ENCODE results near the gene RERE.

Gene RERE

DNA sequence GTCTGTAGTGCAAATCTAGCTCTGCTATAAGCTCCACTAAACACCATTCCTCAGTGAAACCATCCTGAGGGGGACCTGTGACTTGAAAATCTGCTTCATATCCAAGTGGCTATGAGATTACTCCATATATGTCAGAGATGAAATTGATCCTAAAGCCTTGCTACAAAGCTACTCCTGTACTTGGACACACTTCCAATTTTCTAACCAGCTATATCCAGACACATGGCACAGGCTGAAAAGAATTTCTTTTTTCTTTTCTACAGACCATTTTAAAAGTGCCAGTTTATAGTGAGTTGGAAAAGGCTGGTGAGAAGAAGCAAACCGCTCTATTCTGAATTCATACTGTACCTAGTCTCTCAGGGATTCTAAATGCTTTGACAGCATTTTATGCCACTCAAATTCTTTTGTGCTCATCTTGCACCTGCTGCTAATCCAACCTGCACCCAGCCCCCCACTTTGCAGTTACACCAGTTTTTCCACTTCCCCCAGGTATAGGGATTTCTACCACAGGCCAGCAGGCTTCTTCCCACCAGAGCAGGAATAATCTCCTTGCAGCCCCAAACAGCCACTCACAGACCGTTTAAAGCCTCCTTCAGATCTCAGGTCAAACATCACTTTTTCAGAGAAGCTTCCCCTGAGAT, 112.5 kb downstream of the RERE start:
- Histone ChIP-seq H4K91ac (ENCODE audit: low read depth, low read length) (no peak overlapping the region), H2BK120ac (ENCODE audit: insufficient read depth, low read length, poor library complexity) (no peak overlapping the region), H3K4ac (ENCODE audit: low read depth, low read length) (no peak overlapping the region), H3K23ac (ENCODE audit: low read length) (no peak overlapping the region), H3K14ac (ENCODE audit: low read length) (no peak overlapping the region), H2BK5ac (ENCODE audit: low read depth, low read length, poor library complexity) (no peak overlapping the region), H3K27me3 (ENCODE audit: insufficient read depth, low read length) (no peaks in the 10 kb centered on the region), H3K18ac (ENCODE audit: low read length) (no peak overlapping the region), H3K4me3 (ENCODE audit: low read depth, low read length) (no peak overlapping the region), H2BK12ac (ENCODE audit: low read length) (no peak overlapping the region), H3K4me2 (ENCODE audit: low read length) (peak overlapping the region; percentile 32), H2AK5ac (ENCODE audit: low read length) (no peak overlapping the region), H3K9ac (ENCODE audit: low read length) (no peak overlapping the region), H2AFZ (ENCODE audit: insufficient read depth, low read length, poor library complexity) (no peak overlapping the region), H3K9me3 (ENCODE audit: insufficient read depth, low read depth, low read length) (no peaks in the 10 kb centered on the region), H3K27ac (ENCODE audit: low read depth, low read length) (peak overlapping the region; percentile 43), H4K8ac (ENCODE audit: low read depth, low read length) (no peak overlapping the region), H3K36me3 (ENCODE audit: control insufficient read depth in 1 of 2, insufficient read depth in 2 of 2, low read length in 2 of 2) (no peaks in the 10 kb centered on the region), H4K12ac (ENCODE audit: low read depth, low read length) (no peak overlapping the region), H3K79me2 (ENCODE audit: control insufficient read depth, insufficient read depth, low read length, poor library complexity) (peaks cover 9% of the 10 kb centered on the region), H3K79me1 (ENCODE audit: low read length) (peaks cover 14% of the 10 kb centered on the region), H3K4me1 (ENCODE audit: control insufficient read depth in 1 of 2, insufficient read depth in 2 of 2, low read length in 2 of 2) (peaks cover 16 to 17% of the 10 kb centered on the region in 2 experiments)
- DNase-seq: no peak
- WGBS (ENCODE audit: extremely low coverage, insufficient coverage, insufficient read length): no CpG with 5 or more reads among the region's 2 CpGs

DNA sequence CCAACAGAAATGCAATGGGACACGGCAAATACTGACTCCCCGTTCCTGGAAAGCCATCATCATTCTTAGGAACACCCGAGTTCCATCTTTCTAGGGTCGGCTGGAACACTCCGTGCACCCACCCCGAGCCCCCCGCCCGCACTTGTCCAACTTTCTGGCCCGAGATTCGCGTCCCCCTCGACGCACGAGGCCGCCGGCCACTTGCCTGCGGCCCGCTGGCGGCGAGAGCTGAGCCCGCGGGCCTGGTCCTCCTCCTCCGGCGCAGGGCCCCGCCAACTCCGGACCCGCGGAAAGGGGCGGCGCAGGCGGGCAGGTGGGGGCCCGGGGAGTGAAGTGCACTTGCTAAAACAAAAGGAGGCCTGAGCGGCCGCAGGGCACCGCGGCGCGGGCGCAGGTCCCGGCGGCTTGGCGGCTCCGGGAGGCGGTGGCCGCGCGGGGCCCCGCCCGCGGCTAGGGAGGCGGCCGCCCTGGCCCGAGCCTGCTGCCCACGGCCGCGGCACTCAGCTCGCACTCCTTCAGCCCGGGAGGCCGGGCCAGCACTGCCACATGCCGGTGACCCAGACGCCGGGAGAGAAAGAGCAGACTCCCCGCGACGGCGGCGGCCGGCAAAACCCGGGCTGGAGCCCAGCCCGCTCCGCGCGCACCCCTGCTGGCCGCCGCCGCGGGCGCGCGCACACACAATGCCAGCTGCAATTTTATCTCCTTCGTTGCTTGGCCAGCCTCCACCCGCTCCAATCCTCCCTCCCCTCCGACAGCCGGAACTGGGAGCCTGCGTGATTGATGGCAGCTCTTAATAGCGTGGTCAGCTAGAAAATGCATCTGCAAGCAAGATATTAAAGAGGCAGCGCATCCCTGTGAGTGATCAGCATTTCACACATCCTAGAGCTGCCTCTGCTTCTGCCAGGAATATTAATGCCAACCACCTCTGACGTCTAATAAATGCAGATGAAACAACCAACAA, 114.3 kb downstream of the RERE start:
- peak overlapping the region; percentile 97 for H3K18ac ChIP-seq (ENCODE audit: low read length)
- peak overlapping the region; percentile 92 for H4K12ac ChIP-seq (ENCODE audit: low read depth, low read length)
- H2BK12ac ChIP-seq (ENCODE audit: low read length): peak overlapping the region; percentile 73
- peak overlapping the region; percentile 97 for H3K27ac ChIP-seq (ENCODE audit: low read depth, low read length)
- peaks cover 12% of the 10 kb centered on the region for H3K79me1 ChIP-seq (ENCODE audit: low read length)
- peak overlapping the region; percentile 94 for H3K4ac ChIP-seq (ENCODE audit: low read depth, low read length)
- peaks cover 8% of the 10 kb centered on the region for H3K79me2 ChIP-seq (ENCODE audit: control insufficient read depth, insufficient read depth, low read length, poor library complexity)
- peak overlapping the region; percentile 76 for H3K4me3 ChIP-seq (ENCODE audit: low read depth, low read length)
- peak overlapping the region; percentile 18 for H3K9ac ChIP-seq (ENCODE audit: low read length)
- H3K14ac ChIP-seq (ENCODE audit: low read length): peak overlapping the region; percentile 94
- peak overlapping the region; percentile 96 for H4K8ac ChIP-seq (ENCODE audit: low read depth, low read length)
- H3K9me3 ChIP-seq (ENCODE audit: insufficient read depth, low read depth, low read length): no peaks in the 10 kb centered on the region
- DNase-seq: peak; percentile 92 to 94
- H2AFZ ChIP-seq (ENCODE audit: insufficient read depth, low read length, poor library complexity): peak overlapping the region; percentile 89
- no peaks in the 10 kb centered on the region for H3K27me3 ChIP-seq (ENCODE audit: insufficient read depth, low read length)
- H3K23ac ChIP-seq (ENCODE audit: low read length): no peak overlapping the region
- peak overlapping the region; percentile 99 for H2BK5ac ChIP-seq (ENCODE audit: low read depth, low read length, poor library complexity)
- H3K36me3 ChIP-seq (ENCODE audit: control insufficient read depth in 1 of 2, insufficient read depth in 2 of 2, low read length in 2 of 2): no peaks in the 10 kb centered on the region
- H4K91ac ChIP-seq (ENCODE audit: low read depth, low read length): peak overlapping the region; percentile 97
- no CpG with 5 or more reads among the region's 88 CpGs for WGBS (ENCODE audit: extremely low coverage, insufficient coverage, insufficient read length)
- H3K4me2 ChIP-seq (ENCODE audit: low read length): peak overlapping the region; percentile 76
- H2AK5ac ChIP-seq (ENCODE audit: low read length): peak overlapping the region; percentile 91
- H2BK120ac ChIP-seq (ENCODE audit: insufficient read depth, low read length, poor library complexity): peak overlapping the region; percentile 97
- H3K4me1 ChIP-seq (ENCODE audit: control insufficient read depth in 1 of 2, insufficient read depth in 2 of 2, low read length in 2 of 2): peaks cover 12 to 14% of the 10 kb centered on the region in 2 experiments

DNA sequence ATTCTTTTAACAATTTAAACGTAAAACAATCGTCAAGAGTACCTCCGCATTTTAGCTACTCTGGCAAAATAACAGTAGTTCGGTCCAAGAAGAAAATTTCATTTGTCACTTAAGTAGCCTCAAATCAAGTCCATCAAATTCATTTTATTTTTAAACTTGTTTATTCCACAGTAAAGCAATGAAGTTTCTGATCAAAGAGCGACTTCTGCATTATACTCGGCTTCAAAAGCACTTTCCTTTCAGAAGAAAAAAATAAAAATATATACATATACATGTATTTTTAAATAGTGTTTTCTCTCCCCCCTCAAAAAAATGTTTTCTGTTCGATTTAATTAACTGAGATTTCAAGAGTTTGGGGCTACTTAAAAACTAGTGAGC, 115.0 kb downstream of the RERE start:
- H4K91ac ChIP-seq (ENCODE audit: low read depth, low read length): peak overlapping the region; percentile 97
- no peak overlapping the region for H4K12ac ChIP-seq (ENCODE audit: low read depth, low read length)
- no peak overlapping the region for H3K4me3 ChIP-seq (ENCODE audit: low read depth, low read length)
- H3K27ac ChIP-seq (ENCODE audit: low read depth, low read length): peak overlapping the region; percentile 97
- H3K27me3 ChIP-seq (ENCODE audit: insufficient read depth, low read length): no peaks in the 10 kb centered on the region
- no peak overlapping the region for H3K23ac ChIP-seq (ENCODE audit: low read length)
- no peak for DNase-seq
- H3K4ac ChIP-seq (ENCODE audit: low read depth, low read length): no peak overlapping the region
- H3K79me2 ChIP-seq (ENCODE audit: control insufficient read depth, insufficient read depth, low read length, poor library complexity): peaks cover 9% of the 10 kb centered on the region
- no CpG with 5 or more reads among the region's 7 CpGs for WGBS (ENCODE audit: extremely low coverage, insufficient coverage, insufficient read length)
- peaks cover 10% of the 10 kb centered on the region for H3K79me1 ChIP-seq (ENCODE audit: low read length)
- H2BK12ac ChIP-seq (ENCODE audit: low read length): no peak overlapping the region
- H3K14ac ChIP-seq (ENCODE audit: low read length): no peak overlapping the region
- H2AK5ac ChIP-seq (ENCODE audit: low read length): no peak overlapping the region
- no peak overlapping the region for H3K18ac ChIP-seq (ENCODE audit: low read length)
- peak overlapping the region; percentile 99 for H2BK5ac ChIP-seq (ENCODE audit: low read depth, low read length, poor library complexity)
- peak overlapping the region; percentile 89 for H2AFZ ChIP-seq (ENCODE audit: insufficient read depth, low read length, poor library complexity)
- H3K4me2 ChIP-seq (ENCODE audit: low read length): peak overlapping the region; percentile 76
- H2BK120ac ChIP-seq (ENCODE audit: insufficient read depth, low read length, poor library complexity): peak overlapping the region; percentile 97
- H3K9ac ChIP-seq (ENCODE audit: low read length): peak overlapping the region; percentile 18
- H3K36me3 ChIP-seq (ENCODE audit: control insufficient read depth in 1 of 2, insufficient read depth in 2 of 2, low read length in 2 of 2): no peaks in the 10 kb centered on the region
- H4K8ac ChIP-seq (ENCODE audit: low read depth, low read length): peak overlapping the region; percentile 96
- H3K9me3 ChIP-seq (ENCODE audit: insufficient read depth, low read depth, low read length): no peaks in the 10 kb centered on the region
- peaks cover 10 to 12% of the 10 kb centered on the region in 2 experiments for H3K4me1 ChIP-seq (ENCODE audit: control insufficient read depth in 1 of 2, insufficient read depth in 2 of 2, low read length in 2 of 2)

DNA sequence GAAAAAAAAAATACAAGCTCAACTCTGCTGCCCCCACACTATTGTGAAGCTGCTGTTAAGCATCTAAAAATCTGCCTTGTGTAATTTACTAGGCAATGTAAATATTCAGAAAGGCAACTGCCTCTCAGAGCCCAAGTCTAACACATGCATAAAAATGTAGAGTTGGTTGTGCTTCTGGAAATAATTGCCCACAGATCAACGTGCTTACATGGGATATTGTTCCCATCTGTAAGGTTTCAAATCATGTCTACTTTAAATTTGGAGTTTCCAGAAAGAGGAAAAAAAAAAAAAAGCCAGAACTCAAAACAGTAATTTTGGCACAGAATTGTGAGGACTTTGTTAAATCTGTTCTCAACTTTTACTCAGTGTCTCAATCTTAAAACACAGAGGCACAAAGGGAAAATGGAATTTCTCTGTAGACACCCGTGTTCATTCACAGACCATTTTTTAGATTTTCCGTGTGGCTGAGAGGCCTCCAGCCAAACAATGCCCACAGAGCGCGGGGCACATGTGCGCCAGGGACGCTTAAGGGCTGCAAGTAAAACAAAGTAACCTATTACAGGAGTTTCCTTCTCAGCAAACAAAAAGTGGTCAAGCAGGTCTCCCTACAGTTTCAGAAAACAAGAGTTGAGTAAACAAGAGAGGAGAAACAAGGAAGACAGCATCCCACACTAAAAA, 115.5 kb downstream of the RERE start:
- Histone ChIP-seq H2BK12ac (ENCODE audit: low read length) (no peak overlapping the region), H3K4ac (ENCODE audit: low read depth, low read length) (no peak overlapping the region), H3K9me3 (ENCODE audit: insufficient read depth, low read depth, low read length) (no peaks in the 10 kb centered on the region), H4K12ac (ENCODE audit: low read depth, low read length) (no peak overlapping the region), H2AFZ (ENCODE audit: insufficient read depth, low read length, poor library complexity) (no peak overlapping the region), H4K8ac (ENCODE audit: low read depth, low read length) (no peak overlapping the region), H3K23ac (ENCODE audit: low read length) (no peak overlapping the region), H3K14ac (ENCODE audit: low read length) (no peak overlapping the region), H3K4me1 (ENCODE audit: control insufficient read depth in 1 of 2, insufficient read depth in 2 of 2, low read length in 2 of 2) (peaks cover 7 to 10% of the 10 kb centered on the region in 2 experiments), H3K9ac (ENCODE audit: low read length) (no peak overlapping the region), H2BK5ac (ENCODE audit: low read depth, low read length, poor library complexity) (no peak overlapping the region), H4K91ac (ENCODE audit: low read depth, low read length) (no peak overlapping the region), H3K79me2 (ENCODE audit: control insufficient read depth, insufficient read depth, low read length, poor library complexity) (peaks cover 10% of the 10 kb centered on the region), H3K27ac (ENCODE audit: low read depth, low read length) (peak overlapping the region; percentile 89), H3K79me1 (ENCODE audit: low read length) (peaks cover 8% of the 10 kb centered on the region), H3K4me2 (ENCODE audit: low read length) (peak overlapping the region; percentile 54), H2AK5ac (ENCODE audit: low read length) (no peak overlapping the region), H2BK120ac (ENCODE audit: insufficient read depth, low read length, poor library complexity) (no peak overlapping the region), H3K4me3 (ENCODE audit: low read depth, low read length) (peak overlapping the region; percentile 50), H3K18ac (ENCODE audit: low read length) (no peak overlapping the region), H3K36me3 (ENCODE audit: control insufficient read depth in 1 of 2, insufficient read depth in 2 of 2, low read length in 2 of 2) (no peaks in the 10 kb centered on the region), H3K27me3 (ENCODE audit: insufficient read depth, low read length) (no peaks in the 10 kb centered on the region)
- DNase-seq: peak; percentile 46 to 87
- no CpG with 5 or more reads among the region's 7 CpGs for WGBS (ENCODE audit: extremely low coverage, insufficient coverage, insufficient read length)
